Activated naive CD4-positive, alpha-beta T cell treated with anti-CD3 and anti-CD28 coated beads, Interleukin-2, amount 50 U/mL, for 72 hours (primary cell): ENCODE results near the gene GABRD. TPM values are rescaled to one million over a fixed set of nuclear protein-coding genes. Genes with fewer than 3 reads are reported as not detected.
"Not testable (repeated sequence)": the region's sequence is repeated elsewhere in the genome, so short reads cannot be mapped to it uniquely, and the experiment has no call there.

Experiments
- ATAC-seq, 2 donors: fragments of 150-1000 bp; cut with Tn5 transposase; 2 replicates each; pipeline ENCODE4 v1.10.0; 2021; ENCODE audit warnings: mild to moderate bottlenecking in 2 of 2, moderate library complexity in 2 of 2
- DNase-seq, 2 donors: peaks; one replicate each; pipeline ENCODE4 v3.0.0; 2021 to 2022; ENCODE audit warnings: low spot score in 2 of 2
- H3K27ac Mint-ChIP-seq, 2 donors: one replicate each; pipeline ENCODE4 v1.8.0; 2022; ENCODE audit warnings: mild to moderate bottlenecking in 2 of 2, mixed read lengths in 2 of 2
- H3K36me3 Mint-ChIP-seq, 2 donors: one replicate each; pipeline ENCODE4 v1.8.0; 2022; ENCODE audit warnings: mixed read lengths in 2 of 2
- H3K9me3 Mint-ChIP-seq, 2 donors: one replicate each; pipeline ENCODE4 v1.8.0; 2022; ENCODE audit warnings: mixed read lengths in 2 of 2
- total RNA-seq, 2 donors: library from RNA; stranded (reverse); gene quantifications; one replicate each; pipeline ENCODE4 v1.2.3, GENCODE V29; 2022

Gene GABRD
- total RNA-seq = not detected

GRCh38 chr1:2019172-2019543 lies at the start of gene GABRD:
Gene GABRD (plus strand): TSS chr1:2019345. CDS start chr1:2019424, 79 bp downstream.
- H3K36me3 Mint-ChIP-seq = peaks cover 0 to 6% of the 10 kb centered on the region in 2 donors
- DNase-seq = peak in 1 of 2 donors; percentile 25
- H3K9me3 Mint-ChIP-seq = no peaks in the 10 kb centered on the region
- ATAC-seq = peak; percentile 7 to 77
- H3K27ac Mint-ChIP-seq = no peak within 1 kb of the TSS

GRCh38 chr1:1969505-1969900 lies 49.6 kb upstream of the GABRD start:
- no peaks in the 10 kb centered on the region for H3K36me3 Mint-ChIP-seq
- ATAC-seq = no peak
- H3K27ac Mint-ChIP-seq = no peak overlapping the region
- H3K9me3 Mint-ChIP-seq = peaks cover 0 to 5% of the 10 kb centered on the region in 2 donors
- DNase-seq = no peak

GRCh38 chr1:1969953-1970716 lies 49.0 kb upstream of the GABRD start:
- Mint-ChIP-seq H3K36me3 (no peaks in the 10 kb centered on the region), H3K9me3 (peaks cover 0 to 5% of the 10 kb centered on the region in 2 donors)

GRCh38 chr1:1971017-1971416 lies 48.1 kb upstream of the GABRD start:
- no peak for ATAC-seq
- Mint-ChIP-seq H3K9me3 (peaks cover 0 to 5% of the 10 kb centered on the region in 2 donors), H3K27ac (no peak overlapping the region), H3K36me3 (no peaks in the 10 kb centered on the region)
- DNase-seq = no peak

More at GRCh38 chr1:1969953-1970716, 49.0 kb upstream of the GABRD start:
- no peak for ATAC-seq
- no peak for DNase-seq
- no peak overlapping the region for H3K27ac Mint-ChIP-seq

- ATAC-seq (no peak), DNase-seq (no peak)
- Mint-ChIP-seq H3K27ac (no peak overlapping the region), H3K36me3 (no peaks in the 10 kb centered on the region), H3K9me3 (peaks cover 0 to 5% of the 10 kb centered on the region in 2 donors)
Observed at GRCh38 chr1:1971688-1972087, 47.5 kb upstream of the GABRD start.

- DNase-seq (no peak), ATAC-seq (no peak)
- no peaks in the 10 kb centered on the region for H3K36me3 Mint-ChIP-seq
- peaks cover 0 to 5% of the 10 kb centered on the region in 2 donors for H3K9me3 Mint-ChIP-seq
- no peak overlapping the region for H3K27ac Mint-ChIP-seq
Observed at GRCh38 chr1:1972976-1973715, 46.0 kb upstream of the GABRD start.

- H3K27ac Mint-ChIP-seq = no peak overlapping the region
- H3K9me3 Mint-ChIP-seq = peaks cover 0 to 5% of the 10 kb centered on the region in 2 donors
- H3K36me3 Mint-ChIP-seq = no peaks in the 10 kb centered on the region
- ATAC-seq (no peak), DNase-seq (no peak)
Observed at GRCh38 chr1:1973716-1974642, 45.2 kb upstream of the GABRD start.

GRCh38 chr1:1974834-1975233 lies 44.3 kb upstream of the GABRD start:
- Mint-ChIP-seq H3K27ac (no peak overlapping the region), H3K9me3 (peaks cover 0 to 5% of the 10 kb centered on the region in 2 donors), H3K36me3 (no peaks in the 10 kb centered on the region)
- ATAC-seq = no peak
- no peak for DNase-seq

- H3K36me3 Mint-ChIP-seq = no peaks in the 10 kb centered on the region
- DNase-seq (no peak), ATAC-seq (no peak)
- H3K9me3 Mint-ChIP-seq = peaks cover 0 to 5% of the 10 kb centered on the region in 2 donors
- H3K27ac Mint-ChIP-seq = no peak overlapping the region
Observed at GRCh38 chr1:1975535-1975934, 43.6 kb upstream of the GABRD start.

- H3K27ac Mint-ChIP-seq = no peak overlapping the region
- H3K9me3 Mint-ChIP-seq = peaks cover 0 to 1% of the 10 kb centered on the region in 2 donors
- H3K36me3 Mint-ChIP-seq = no peaks in the 10 kb centered on the region
- no peak for DNase-seq
- ATAC-seq = no peak
Observed at GRCh38 chr1:1976031-1976430, 43.1 kb upstream of the GABRD start.

GRCh38 chr1:1978108-1978507 lies 41.0 kb upstream of the GABRD start:
- no peaks in the 10 kb centered on the region for H3K36me3 Mint-ChIP-seq
- ATAC-seq = no peak
- no peak for DNase-seq
- no peak overlapping the region for H3K27ac Mint-ChIP-seq
- no peaks in the 10 kb centered on the region for H3K9me3 Mint-ChIP-seq

GRCh38 chr1:1978690-1979481 lies 40.3 kb upstream of the GABRD start:
- not testable (repeated sequence) for H3K9me3 Mint-ChIP-seq, H3K36me3 Mint-ChIP-seq, ATAC-seq, H3K27ac Mint-ChIP-seq, DNase-seq

- no peaks in the 10 kb centered on the region for H3K9me3 Mint-ChIP-seq
- no peak for DNase-seq
- no peak overlapping the region for H3K27ac Mint-ChIP-seq
- no peaks in the 10 kb centered on the region for H3K36me3 Mint-ChIP-seq
- ATAC-seq = no peak
Observed at GRCh38 chr1:1979482-1980165, 39.5 kb upstream of the GABRD start.

GRCh38 chr1:1980467-1981141 lies 38.5 kb upstream of the GABRD start:
- no peak for ATAC-seq
- Mint-ChIP-seq H3K9me3 (no peaks in the 10 kb centered on the region), H3K36me3 (no peaks in the 10 kb centered on the region), H3K27ac (no peak overlapping the region)
- DNase-seq = no peak

GRCh38 chr1:1981142-1981500 lies 38.0 kb upstream of the GABRD start:
- H3K36me3 Mint-ChIP-seq = no peaks in the 10 kb centered on the region
- H3K27ac Mint-ChIP-seq = no peak overlapping the region
- ATAC-seq = no peak
- no peaks in the 10 kb centered on the region for H3K9me3 Mint-ChIP-seq
- DNase-seq = no peak
